K562 treated with DMSO at 1 percent for 48 hours (cell line): ENCODE measurements around the gene C5orf15. TPM values are rescaled to one million over a fixed set of nuclear protein-coding genes. Genes with fewer than 3 reads are reported as not detected.

Source experiments
- total RNA-seq: library from RNA; unstranded; fragments of 300-600 nt; gene quantifications from 2 replicates; pipeline ENCODE4 v1.2.3, GENCODE V29; 2022; ENCODE audit warnings: low replicate concordance; ENCODE audit errors: extremely low read depth

C5orf15 gene
- not detected in 2 replicates for total RNA-seq

GRCh38 chr5:133968204-133968980 lies at the start of gene C5orf15:
C5orf15 (minus strand) TSS chr5:133968625; CDS start chr5:133968584, 41 bp downstream.

GRCh38 chr5:134004626-134005416 lies 36.4 kb upstream of the C5orf15 start, which contains the start of gene VDAC1:
VDAC1 (minus strand) TSS chr5:134004975; CDS start chr5:133993012, 11,963 bp downstream.

Other genes with a start within 250 kb of the C5orf15 start
- gene VDAC1, start 36.4 kb upstream of the C5orf15 start, total RNA-seq: not detected in 2 replicates
- gene TCF7, start 146.1 kb upstream of the C5orf15 start, total RNA-seq: not detected in 2 replicates
- not detected in 2 replicates for gene SKP1, start 208.3 kb upstream of the C5orf15 start, total RNA-seq